Astrocyte of the hippocampus (primary cell): ENCODE measurements around the gene SLC3A2.
A peak's percentile ranks its signal among the peaks of the same experiment; 100 is the strongest.

Source experiments
- DNase-seq: peaks from one replicate; pipeline ENCODE4 v3.0.0; 2011; ENCODE audit warnings: low read depth, low spot score

Gene SLC3A2

GRCh38 chr11:62880231-62880802 lies 379 bp upstream of the SLC3A2 start:
- DNase-seq = peak; percentile 66

- DNase-seq = peak; percentile 98
These were observed 1.1 kb downstream of the SLC3A2 start for GRCh38 chr11:62881579-62882430.

DNA sequence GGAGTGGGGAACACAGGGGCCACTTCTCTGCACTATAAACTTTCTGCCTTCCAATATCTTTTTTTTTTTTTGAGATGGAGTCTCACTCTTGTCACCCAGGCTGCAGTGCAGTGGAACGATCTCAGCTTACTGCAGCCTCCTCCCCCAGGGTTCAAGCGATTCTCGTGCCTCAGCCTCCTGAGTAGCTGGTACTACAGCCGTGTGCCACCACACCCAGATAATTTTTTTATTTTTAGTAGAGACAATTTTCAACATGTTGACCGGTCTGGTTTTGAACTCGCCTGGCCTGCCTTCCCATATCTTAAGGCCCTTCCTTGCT lies 1.7 kb downstream of the SLC3A2 start:
- no peak for DNase-seq

DNA sequence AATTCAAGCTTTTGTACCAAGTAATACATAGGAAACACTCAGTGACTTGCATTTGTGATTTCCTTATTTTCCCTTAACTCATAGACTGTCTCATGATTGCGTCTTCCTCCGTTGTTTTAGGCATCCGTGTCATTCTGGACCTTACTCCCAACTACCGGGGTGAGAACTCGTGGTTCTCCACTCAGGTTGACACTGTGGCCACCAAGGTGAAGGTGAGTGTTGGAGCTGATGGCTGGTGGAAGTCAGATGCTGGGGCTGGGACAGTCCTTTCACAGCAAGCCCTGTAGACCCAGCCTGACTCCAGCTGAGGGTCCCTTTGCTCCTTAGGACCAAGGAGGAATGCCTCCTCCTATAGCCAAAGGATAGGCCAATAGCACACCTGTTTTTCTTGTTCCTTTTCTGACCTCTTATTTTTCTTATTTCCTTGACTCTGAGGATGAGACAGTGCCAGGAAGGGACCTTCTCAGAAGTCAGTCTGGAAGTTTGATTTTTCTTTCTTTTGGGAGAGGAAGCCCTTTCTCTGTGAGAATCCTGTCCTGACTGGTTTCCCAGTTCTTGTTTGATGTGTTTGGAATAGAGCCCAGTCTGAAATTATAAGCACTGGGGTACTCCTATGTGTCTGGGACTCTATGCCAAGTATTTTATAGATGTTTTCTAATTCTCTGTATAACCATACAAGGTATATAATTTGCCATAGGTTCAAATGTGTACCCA lies 2.2 kb downstream of the SLC3A2 start:
- peak; percentile 23 for DNase-seq

DNA sequence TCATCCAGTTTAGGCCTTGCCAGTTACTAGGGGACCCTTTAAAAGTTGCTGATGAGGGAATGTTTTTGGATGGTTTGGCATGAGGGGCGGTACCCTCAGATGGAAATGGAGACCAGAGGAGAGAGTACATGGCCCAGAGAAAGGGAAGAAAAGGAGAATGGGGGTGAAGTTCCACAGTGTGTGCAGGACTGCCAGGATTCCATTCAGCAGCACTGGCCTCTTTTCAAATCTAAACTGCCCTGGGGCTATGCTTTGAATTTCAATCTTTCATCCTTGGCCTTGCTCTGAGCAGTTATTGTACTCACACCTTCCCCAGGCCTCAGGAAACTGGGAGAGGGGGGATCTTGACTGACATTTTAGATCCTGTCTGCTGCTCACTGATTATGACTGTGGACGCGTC lies 3.0 kb downstream of the SLC3A2 start:
- DNase-seq = peak; percentile 55

DNA sequence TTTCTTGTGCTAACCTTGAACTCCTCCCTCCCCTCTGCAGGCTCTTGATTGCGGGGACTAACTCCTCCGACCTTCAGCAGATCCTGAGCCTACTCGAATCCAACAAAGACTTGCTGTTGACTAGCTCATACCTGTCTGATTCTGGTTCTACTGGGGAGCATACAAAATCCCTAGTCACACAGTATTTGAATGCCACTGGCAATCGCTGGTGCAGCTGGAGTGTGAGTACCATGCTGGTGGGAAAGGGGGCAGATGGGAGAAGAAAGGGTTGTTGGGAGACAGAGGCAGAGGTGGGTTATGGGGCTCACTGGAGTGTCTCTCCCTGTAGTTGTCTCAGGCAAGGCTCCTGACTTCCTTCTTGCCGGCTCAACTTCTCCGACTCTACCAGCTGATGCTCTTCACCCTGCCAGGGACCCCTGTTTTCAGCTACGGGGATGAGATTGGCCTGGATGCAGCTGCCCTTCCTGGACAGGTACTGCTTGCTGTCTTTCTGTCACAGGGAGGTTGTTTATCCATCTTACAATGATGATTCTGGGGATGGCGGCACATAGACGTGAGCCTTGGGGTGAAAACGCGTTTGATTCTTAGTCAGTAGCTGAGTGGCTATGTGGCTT lies 4.5 kb downstream of the SLC3A2 start:
- DNase-seq = no peak

DNA sequence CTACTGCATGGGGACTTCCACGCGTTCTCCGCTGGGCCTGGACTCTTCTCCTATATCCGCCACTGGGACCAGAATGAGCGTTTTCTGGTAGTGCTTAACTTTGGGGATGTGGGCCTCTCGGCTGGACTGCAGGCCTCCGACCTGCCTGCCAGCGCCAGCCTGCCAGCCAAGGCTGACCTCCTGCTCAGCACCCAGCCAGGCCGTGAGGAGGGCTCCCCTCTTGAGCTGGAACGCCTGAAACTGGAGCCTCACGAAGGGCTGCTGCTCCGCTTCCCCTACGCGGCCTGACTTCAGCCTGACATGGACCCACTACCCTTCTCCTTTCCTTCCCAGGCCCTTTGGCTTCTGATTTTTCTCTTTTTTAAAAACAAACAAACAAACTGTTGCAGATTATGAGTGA lies 7.7 kb downstream of the SLC3A2 start:
- DNase-seq = no peak

DNA sequence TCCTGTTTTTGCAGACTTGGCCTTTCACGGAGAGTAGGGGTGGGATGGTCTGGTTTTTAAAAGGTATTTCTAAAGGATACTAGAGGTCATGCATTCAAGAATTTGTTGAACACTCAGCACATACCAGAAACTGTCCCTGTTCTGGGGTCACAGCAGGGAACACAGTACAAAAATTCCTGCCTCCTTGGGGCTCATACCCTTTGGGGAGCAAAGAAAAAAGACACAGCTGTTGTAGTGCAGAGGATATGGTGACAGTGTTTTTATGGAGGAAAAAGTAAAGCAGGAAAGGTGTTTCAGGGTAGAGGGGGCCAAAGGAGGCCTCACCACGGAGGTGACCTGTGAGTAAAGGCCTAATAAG lies 8.4 kb downstream of the SLC3A2 start:
- no peak for DNase-seq

DNA sequence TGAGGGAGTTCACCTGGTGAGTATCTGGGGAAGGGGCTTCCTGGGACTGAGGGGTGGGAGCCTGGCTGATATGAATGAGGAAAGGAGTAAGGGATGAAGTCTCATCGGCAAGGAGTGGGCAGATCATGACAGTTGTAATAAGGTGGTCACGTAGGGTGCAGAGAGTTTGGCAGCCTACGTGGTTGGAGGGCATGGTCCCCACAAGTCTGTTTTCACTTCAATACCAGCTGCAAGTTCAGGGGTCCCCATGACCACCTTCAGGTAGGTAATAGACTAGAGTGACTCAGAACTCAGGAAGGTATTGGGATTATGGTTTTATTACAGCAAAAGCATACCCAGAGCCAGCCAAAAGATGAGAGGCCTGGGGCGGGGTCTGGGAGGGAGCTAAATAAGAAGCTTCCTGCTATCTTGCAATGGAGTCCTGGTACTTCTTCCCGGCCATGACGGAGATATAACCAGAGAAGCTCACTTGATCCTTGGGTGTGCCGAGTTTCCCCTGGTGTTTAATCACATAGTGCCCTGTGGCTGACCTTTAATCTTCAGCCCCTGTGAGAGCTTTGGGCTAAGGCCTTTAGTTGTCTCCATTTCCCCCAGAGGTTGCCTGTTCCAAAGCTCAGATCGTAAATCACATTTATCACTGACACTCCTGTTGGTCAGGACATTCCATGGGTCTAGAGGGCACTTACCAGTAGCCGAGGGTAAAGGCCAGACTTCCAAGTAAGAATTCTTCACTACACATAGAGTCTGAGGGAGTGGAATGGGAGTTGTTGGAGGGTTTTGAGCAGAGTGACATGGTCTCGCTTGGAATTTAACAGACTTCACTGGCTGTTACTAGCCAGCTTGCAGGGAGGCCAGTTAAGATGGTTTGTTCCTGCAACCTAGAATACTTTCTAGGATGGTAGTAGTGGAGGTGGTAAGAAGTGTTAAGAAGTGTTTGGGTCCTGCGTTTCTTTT lies 9.1 kb downstream of the SLC3A2 start:
- DNase-seq = peak; percentile 14

- DNase-seq = no peak
These were observed 11.6 kb downstream of the SLC3A2 start for GRCh38 chr11:62892077-62892922.

GRCh38 chr11:62895501-62895900 lies 14.8 kb downstream of the SLC3A2 start:
- no peak for DNase-seq

DNA sequence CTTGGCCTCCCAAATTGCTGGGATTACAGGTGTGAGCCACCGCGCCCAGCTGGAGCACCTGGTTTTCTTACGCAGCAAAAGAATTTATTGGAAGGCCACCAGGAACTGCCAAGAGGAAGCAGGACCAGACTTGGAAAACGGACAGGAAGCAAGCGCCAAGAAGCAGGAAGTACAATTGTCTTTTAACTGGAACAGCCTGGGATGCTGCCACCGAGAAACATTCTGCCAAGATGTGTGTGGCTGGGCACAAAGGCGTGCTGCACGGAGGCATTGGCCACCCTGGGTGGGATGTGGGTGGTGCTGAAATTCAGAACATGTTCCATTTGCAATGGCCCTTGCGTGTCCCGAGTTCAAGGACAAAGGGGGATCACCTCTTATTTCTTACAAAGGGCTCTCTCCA lies 15.4 kb downstream of the SLC3A2 start:
- no peak for DNase-seq

DNA sequence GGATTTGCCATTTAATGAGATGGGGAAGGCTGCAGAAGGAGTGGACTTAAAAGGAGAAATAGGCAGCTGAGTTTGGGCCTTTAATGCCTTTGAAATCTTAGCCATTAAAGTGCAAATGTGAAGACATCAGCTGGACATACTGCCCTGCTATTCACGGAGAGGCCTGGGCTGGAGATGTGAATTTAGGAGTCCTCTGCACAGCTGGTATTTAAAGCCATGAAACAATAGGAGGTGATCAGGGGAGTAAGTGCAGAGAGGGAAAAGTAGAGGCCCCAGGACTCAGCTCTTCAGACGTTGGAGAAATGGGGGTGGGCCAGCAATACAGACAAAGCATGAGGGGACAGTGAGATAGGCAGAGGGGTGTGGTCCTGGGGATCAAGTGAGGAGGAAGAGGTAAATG lies 16.6 kb downstream of the SLC3A2 start:
- no peak for DNase-seq

DNA sequence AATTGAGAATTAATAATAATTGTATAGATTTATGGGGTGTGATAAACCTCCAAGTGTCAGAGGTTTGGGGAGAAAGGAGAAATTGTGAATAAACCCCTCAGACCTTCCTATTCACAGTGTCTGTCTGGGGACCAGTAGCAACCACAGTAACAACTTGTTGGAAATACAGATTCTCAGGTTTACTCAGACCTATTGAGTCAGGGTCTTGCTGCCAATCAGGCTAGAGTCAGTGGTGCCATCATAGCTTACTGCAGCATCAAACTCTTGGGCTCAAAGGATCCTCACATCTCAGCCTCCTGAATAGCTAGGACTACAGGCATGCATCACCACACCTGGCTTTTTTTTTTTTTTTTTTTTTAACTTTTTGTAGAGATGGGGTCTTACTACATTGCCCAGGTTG lies 17.3 kb downstream of the SLC3A2 start:
- DNase-seq = no peak

- DNase-seq = no peak
These were observed 22.2 kb downstream of the SLC3A2 start for GRCh38 chr11:62902932-62903331.

DNA sequence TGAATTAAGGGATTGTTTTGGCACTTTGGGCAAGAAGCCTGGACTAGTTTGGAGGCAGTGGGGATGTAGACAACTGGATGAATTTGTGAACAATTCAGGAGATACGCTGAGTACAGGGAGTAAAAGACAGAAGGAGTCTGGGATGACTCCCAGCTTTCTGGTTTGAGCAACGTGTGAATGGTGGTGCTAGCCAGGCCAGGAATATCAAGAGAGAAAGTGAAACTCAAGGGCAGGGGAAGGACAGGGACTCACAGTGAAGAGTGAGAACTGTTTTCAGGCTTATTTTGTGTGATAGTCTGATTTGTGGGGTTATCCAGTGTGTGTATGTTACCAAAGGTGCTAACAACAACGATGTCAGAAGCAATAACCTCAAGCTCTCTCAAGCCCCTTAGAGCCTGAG lies 24.6 kb downstream of the SLC3A2 start:
- DNase-seq = no peak

DNA sequence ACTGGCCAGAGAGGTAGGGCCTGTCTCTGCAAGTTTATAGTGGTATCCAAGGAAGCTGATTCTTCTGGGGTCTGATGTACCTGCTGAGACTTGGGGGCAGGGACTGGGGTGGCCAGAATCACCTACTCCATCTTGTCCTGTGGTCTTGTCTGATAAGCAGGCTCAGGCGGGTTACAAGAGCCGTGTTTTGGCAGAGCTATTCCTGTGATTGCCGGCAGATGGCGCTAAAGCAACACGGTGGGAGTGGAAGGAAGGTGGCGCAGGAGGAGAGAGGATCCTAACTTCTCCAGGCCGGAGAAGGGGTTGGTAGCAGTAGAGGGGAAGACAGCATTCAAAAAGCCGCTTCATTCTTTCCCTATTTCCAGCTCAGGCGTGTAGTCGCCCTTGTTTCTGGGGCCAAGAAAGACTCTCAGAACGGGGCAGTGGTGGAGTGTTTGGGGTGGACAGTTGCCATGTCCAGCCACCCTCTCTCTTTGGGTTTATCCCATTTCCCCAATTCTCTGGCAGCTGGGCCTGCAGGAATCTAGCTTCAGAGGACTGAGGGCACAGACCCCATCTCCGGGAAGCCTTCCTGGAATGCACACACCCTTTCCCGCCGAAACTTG lies 25.3 kb downstream of the SLC3A2 start:
- DNase-seq = peak; percentile 89

DNA sequence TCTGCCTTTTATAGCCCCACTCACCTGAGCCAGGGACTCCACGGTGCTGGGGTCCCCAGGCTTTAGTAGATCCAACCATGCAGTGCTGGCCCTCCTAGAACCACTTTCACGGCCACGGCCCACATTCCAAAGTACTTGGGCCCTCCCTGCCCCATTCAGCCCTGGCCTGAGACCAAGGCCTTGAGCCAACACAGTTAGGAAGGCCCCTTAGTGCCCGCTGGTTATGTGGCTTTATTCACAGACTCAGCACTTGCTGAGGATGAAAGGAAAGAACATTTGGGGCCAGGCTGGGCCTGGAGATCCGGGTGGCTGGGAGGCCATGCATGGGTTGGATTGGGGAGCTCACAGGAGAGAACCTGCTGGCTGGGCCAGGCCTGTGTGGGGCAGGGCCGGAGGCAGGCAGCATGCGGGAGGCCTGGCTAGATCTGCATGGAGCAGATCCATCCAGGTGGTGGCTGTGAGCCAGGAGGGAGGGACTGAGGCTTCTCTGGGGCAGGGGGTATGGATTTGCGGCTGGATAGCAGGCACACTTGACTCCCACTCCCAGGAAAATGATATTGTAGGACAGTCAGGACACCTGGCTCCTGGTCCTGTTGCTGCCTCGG lies 27.9 kb downstream of the SLC3A2 start:
- no peak for DNase-seq

- DNase-seq = peak; percentile 85
These were observed 28.6 kb downstream of the SLC3A2 start for GRCh38 chr11:62909107-62909894.
